CD14-positive monocyte (primary cell): Measurements from ENCODE around the gene CROCC2. TPM values are rescaled to one million over a fixed set of nuclear protein-coding genes. Genes with fewer than 3 reads are reported as not detected.

Source experiments
- DNase-seq, 3 donors: peaks; one replicate each; pipeline ENCODE4 v3.0.0-alpha.2; 2011 to 2022
- H2AFZ ChIP-seq: 2 replicates; pipeline ENCODE4 v1.6.0; 2012; ENCODE audit warnings: mild to moderate bottlenecking, low read depth, low read length, inconsistent platforms; ENCODE audit not compliant: insufficient read depth, poor library complexity, severe bottlenecking
- H3K27ac ChIP-seq, 2 donors: 1 replicate in 1 of 2; 2 replicates in 1 of 2; pipeline ENCODE4 v1.5.1; 2012 to 2013; ENCODE audit warnings: low read length in 2 of 2, control low read depth in 1 of 2, inconsistent platforms in 1 of 2, low read depth in 1 of 2, mild to moderate bottlenecking in 1 of 2
- H3K27me3 ChIP-seq, 2 donors: one replicate each; pipeline versions ENCODE4 v1.6.0 to v1.6.1; 2011 to 2013; ENCODE audit warnings: low read length in 2 of 2; ENCODE audit not compliant: control insufficient read depth in 2 of 2, insufficient read depth in 2 of 2
- H3K36me3 ChIP-seq, 2 donors: replicated peaks in 1 of 2; 1 replicate in 1 of 2; 2 replicates in 1 of 2; pipeline versions ENCODE4 v1.5.1 to v1.6.1; 2012 to 2013; ENCODE audit warnings: low read length in 2 of 2, control low read depth in 1 of 2, inconsistent platforms in 1 of 2, mild to moderate bottlenecking in 1 of 2; ENCODE audit not compliant: insufficient read depth in 2 of 2, control insufficient read depth in 1 of 2
- H3K4me1 ChIP-seq, 2 donors: 1 replicate in 1 of 2; 2 replicates in 1 of 2; pipeline versions ENCODE4 v1.5.1 to v1.6.1; 2012 to 2013; ENCODE audit warnings: low read length in 2 of 2, control low read depth in 1 of 2, inconsistent platforms in 1 of 2, mild to moderate bottlenecking in 1 of 2, moderate library complexity in 1 of 2; ENCODE audit not compliant: insufficient read depth in 2 of 2, control insufficient read depth in 1 of 2
- H3K4me2 ChIP-seq: replicated peaks from 2 replicates; pipeline ENCODE3; 2012; ENCODE audit warnings: low read length, moderate library complexity, mild to moderate bottlenecking; ENCODE audit not compliant: poor library complexity, severe bottlenecking; ENCODE audit errors: extremely low read depth
- H3K4me3 ChIP-seq, 3 experiments: fragments of 200-600 bp in 1 of 3; sonication (generic) in 1 of 3; replicated peaks in 1 of 3; 1 replicate in 2 of 3; 2 replicates in 1 of 3; pipeline ENCODE4 v1.5.1; 2011 to 2013; ENCODE audit warnings: low read length in 3 of 3, mild to moderate bottlenecking in 3 of 3, control low read depth in 2 of 3, low read depth in 2 of 3, inconsistent platforms in 1 of 3, moderate library complexity in 1 of 3
- H3K79me2 ChIP-seq: 2 replicates; pipeline ENCODE4 v1.6.0; 2012; ENCODE audit warnings: mild to moderate bottlenecking, control low read depth, inconsistent platforms, low read length, moderate library complexity; ENCODE audit not compliant: insufficient read depth
- H3K9ac ChIP-seq: 2 replicates; pipeline ENCODE4 v1.6.0; 2017; ENCODE audit warnings: low read length, mild to moderate bottlenecking; ENCODE audit not compliant: insufficient read depth, poor library complexity, severe bottlenecking
- H3K9me3 ChIP-seq, 2 donors: replicated peaks in 1 of 2; 1 replicate in 1 of 2; 2 replicates in 1 of 2; pipeline versions ENCODE4 v1.5.1 to v1.6.1; 2012 to 2013; ENCODE audit warnings: low read length in 2 of 2, control low read depth in 1 of 2; ENCODE audit not compliant: control insufficient read depth in 1 of 2, insufficient read depth in 1 of 2
- H4K20me1 ChIP-seq: 2 replicates; pipeline ENCODE4 v1.6.0; 2012; ENCODE audit warnings: mild to moderate bottlenecking, low read length, control low read depth, moderate library complexity; ENCODE audit not compliant: insufficient read depth
- H3K27ac Mint-ChIP-seq, 7 donors: one replicate each; pipeline ENCODE4 v1.8.0; 2020; ENCODE audit warnings: mild to moderate bottlenecking in 7 of 7, mixed read lengths in 7 of 7, moderate library complexity in 6 of 7, inconsistent platforms in 2 of 7
- H3K27me3 Mint-ChIP-seq, 3 donors: one replicate each; pipeline ENCODE4 v1.8.0; 2021 to 2022; ENCODE audit warnings: low read depth in 3 of 3, mild to moderate bottlenecking in 3 of 3, mixed read lengths in 3 of 3, moderate library complexity in 3 of 3, inconsistent platforms in 1 of 3
- H3K36me3 Mint-ChIP-seq, 2 donors: one replicate each; pipeline ENCODE4 v1.8.0; 2020; ENCODE audit warnings: mixed read lengths in 2 of 2, inconsistent platforms in 1 of 2, mild to moderate bottlenecking in 1 of 2
- H3K4me1 Mint-ChIP-seq: one replicate; pipeline ENCODE4 v1.8.0; 2020; ENCODE audit warnings: mild to moderate bottlenecking, mixed read lengths
- H3K4me3 Mint-ChIP-seq, 2 donors: one replicate each; pipeline ENCODE4 v1.8.0; 2020; ENCODE audit warnings: mild to moderate bottlenecking in 2 of 2, mixed read lengths in 2 of 2, moderate library complexity in 1 of 2
- H3K9me3 Mint-ChIP-seq, 7 donors: one replicate each; pipeline ENCODE4 v1.8.0; 2020 to 2022; ENCODE audit warnings: mixed read lengths in 7 of 7, mild to moderate bottlenecking in 6 of 7, moderate library complexity in 6 of 7, inconsistent platforms in 2 of 7
- WGBS: methylation state at CpG from one replicate; pipeline ENCODE4 v1.1.5; 2013; ENCODE audit warnings: missing lambda C conversion rate; ENCODE audit not compliant: insufficient coverage; 5-methylcytosine and 5-hydroxymethylcytosine counted together
- intact Hi-C, 2 donors: fragments of 100-400 bp; cut with micrococcal nuclease; formaldehyde crosslinking; loops; one replicate each; pipeline versions ENCODE4 v1.15.0 to v1.15.1; 2023
- polyA plus RNA-seq, 3 donors: library from polyadenylated mRNA; depleted of rRNA in 1 of 3; unstranded in 2 of 3; stranded (reverse) in 1 of 3; fragments of 300-500 nt in 2 of 3; fragments of >200 nt in 1 of 3; fragmentation: Illumina TruSeq in 2 of 3; gene quantifications; 1 replicate in 2 of 3; 2 replicates in 1 of 3; pipeline ENCODE4 v1.2.3, GENCODE V29; 2012 to 2021
- TF ChIP-seq, protein P1 (sequence below): fragments of 200-600 bp; IDR thresholded peaks from one replicate; pipeline ENCODE4 v1.8.0; 2022; ENCODE audit warnings: antibody characterized with exemption, mild to moderate bottlenecking

Gene CROCC2
- polyA plus RNA-seq, 3 donors, result 0.15 TPM; not detected in 2

DNA sequence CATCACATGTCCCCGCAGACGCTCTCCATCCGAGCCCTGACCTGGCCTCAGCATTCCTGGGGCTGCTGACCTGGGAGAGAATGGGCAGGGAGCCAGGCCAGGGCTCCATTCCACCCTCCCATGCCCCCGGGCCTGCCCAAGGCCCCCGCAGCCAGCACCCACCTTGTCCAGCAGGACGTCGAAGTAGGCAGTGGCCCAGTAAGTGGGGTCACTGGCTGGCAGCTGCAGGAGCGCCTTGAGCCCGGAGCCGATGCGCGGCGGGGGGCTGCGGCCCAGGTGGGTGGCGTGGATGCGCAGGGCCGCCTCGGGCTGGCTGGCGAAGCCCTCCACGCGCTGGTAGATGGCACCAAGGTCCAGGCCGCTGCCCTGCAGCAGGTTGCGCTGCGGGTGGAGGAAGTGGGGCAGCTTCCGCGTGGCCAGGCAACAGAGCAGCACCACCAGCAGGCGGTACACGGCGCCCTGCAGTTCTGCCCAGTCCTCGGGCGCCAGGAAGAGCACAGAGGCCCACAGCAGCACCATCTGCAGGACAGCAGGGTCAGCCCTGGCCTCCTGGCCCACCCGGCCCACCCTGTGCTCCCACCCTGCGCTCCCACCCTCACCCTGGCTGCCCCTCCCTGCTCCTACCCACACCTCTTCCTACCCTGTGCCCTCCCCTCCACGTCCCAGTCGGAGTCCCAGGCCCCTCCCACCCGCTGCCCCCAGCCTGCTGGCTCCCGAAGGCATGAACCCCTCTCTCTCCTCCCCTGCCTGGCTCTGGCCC lies 17.8 kb upstream of the CROCC2 start:
- H3K36me3 Mint-ChIP-seq, result no peaks in the 10 kb centered on the region
- Histone ChIP-seq H3K4me3 (no peak overlapping the region), H4K20me1 (no peaks in the 10 kb centered on the region), H3K9ac (no peak overlapping the region), H3K4me2 (no peak overlapping the region), H3K27me3 (no peaks in the 10 kb centered on the region), H3K79me2 (no peaks in the 10 kb centered on the region), H3K27ac (no peak overlapping the region), H3K9me3 (peaks cover 0 to 5% of the 10 kb centered on the region in 2 donors), H3K36me3 (no peaks in the 10 kb centered on the region), H2AFZ (no peak overlapping the region), H3K4me1 (peaks cover 8 to 12% of the 10 kb centered on the region in 2 donors)
- peaks cover 12% of the 10 kb centered on the region for H3K4me1 Mint-ChIP-seq
- intact Hi-C loops, result no loop called here
- no peak overlapping the region for H3K27ac Mint-ChIP-seq
- DNase-seq, result no peak
- peaks cover 2 to 5% (median 2%) of the 10 kb centered on the region in 3 donors for H3K27me3 Mint-ChIP-seq
- no peak overlapping the region for H3K4me3 Mint-ChIP-seq
- WGBS, result 96% methylated on average over 35 of the region's 37 CpGs
- TF ChIP-seq, protein P1, sequence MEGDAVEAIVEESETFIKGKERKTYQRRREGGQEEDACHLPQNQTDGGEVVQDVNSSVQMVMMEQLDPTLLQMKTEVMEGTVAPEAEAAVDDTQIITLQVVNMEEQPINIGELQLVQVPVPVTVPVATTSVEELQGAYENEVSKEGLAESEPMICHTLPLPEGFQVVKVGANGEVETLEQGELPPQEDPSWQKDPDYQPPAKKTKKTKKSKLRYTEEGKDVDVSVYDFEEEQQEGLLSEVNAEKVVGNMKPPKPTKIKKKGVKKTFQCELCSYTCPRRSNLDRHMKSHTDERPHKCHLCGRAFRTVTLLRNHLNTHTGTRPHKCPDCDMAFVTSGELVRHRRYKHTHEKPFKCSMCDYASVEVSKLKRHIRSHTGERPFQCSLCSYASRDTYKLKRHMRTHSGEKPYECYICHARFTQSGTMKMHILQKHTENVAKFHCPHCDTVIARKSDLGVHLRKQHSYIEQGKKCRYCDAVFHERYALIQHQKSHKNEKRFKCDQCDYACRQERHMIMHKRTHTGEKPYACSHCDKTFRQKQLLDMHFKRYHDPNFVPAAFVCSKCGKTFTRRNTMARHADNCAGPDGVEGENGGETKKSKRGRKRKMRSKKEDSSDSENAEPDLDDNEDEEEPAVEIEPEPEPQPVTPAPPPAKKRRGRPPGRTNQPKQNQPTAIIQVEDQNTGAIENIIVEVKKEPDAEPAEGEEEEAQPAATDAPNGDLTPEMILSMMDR, result no peak
- H3K9me3 Mint-ChIP-seq, result peaks cover 0 to 9% (median 0%) of the 10 kb centered on the region in 7 donors

DNA sequence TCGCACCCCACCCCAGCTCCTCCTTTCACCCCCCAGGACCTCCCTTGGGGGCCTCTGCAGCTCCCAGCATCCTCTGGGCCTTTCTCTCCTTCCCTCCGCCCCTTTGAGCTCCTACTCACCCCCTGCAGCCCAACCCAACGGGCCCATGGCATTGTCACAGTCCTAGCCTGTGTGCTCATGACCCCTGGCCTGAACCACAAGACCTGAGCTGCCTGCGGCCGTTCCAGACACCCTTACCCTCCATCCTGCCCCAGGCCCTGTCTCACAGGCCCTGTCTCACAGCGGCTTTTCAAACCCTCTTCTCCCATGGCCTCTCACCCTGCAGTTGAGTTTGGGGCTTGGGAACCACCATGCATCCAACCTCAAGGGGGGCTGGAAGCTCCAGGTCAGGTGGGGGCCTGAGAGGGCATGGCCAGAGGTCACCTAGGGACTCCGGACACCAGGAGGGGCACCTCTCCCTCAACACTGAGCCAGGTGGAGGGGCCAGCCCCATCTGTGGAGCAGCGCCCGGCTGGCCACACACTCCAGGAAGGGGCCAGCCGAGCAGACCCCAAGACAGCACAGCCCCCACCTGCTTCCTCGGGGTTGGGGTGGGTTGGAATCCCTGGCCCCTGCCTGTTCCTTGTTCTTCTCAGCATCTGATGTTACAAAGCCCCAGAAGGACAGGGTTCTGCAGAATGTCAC lies 17.1 kb upstream of the CROCC2 start:
- Mint-ChIP-seq H3K36me3 (no peaks in the 10 kb centered on the region), H3K27me3 (peaks cover 2 to 5% (median 2%) of the 10 kb centered on the region in 3 donors), H3K9me3 (peaks cover 0 to 7% (median 0%) of the 10 kb centered on the region in 7 donors), H3K27ac (no peak overlapping the region), H3K4me1 (peaks cover 12% of the 10 kb centered on the region), H3K4me3 (no peak overlapping the region)
- TF ChIP-seq, protein P1, result no peak
- no peak overlapping the region for H3K27ac ChIP-seq
- intact Hi-C loops, result no loop called here
- H3K4me2 ChIP-seq, result no peak overlapping the region
- no peak for DNase-seq
- no peak overlapping the region for H3K9ac ChIP-seq
- no peak overlapping the region for H2AFZ ChIP-seq
- H3K27me3 ChIP-seq, result no peaks in the 10 kb centered on the region
- no peaks in the 10 kb centered on the region for H4K20me1 ChIP-seq
- H3K9me3 ChIP-seq, result peaks cover 0 to 4% of the 10 kb centered on the region in 2 donors
- H3K4me3 ChIP-seq, result no peak overlapping the region
- 93% methylated on average over 6 of the region's 11 CpGs for WGBS
- no peaks in the 10 kb centered on the region for H3K36me3 ChIP-seq
- H3K4me1 ChIP-seq, result peaks cover 8 to 12% of the 10 kb centered on the region in 2 donors
- H3K79me2 ChIP-seq, result no peaks in the 10 kb centered on the region
